A549 (cell line): ENCODE results near the gene IGFBP5. TPM values are rescaled to one million over a fixed set of nuclear protein-coding genes. Genes with fewer than 3 reads are reported as not detected.

Source experiments
- ATAC-seq, 2 experiments: fragments of 200-7000 bp in 1 of 2; fragments of >200 bp in 1 of 2; cut with Nextera tagmentation in 1 of 2; cut with Tn5 transposase in 1 of 2; 3 replicates each; pipeline versions ENCODE4 v1.8.0 to v1.9.1; 2018 to 2020; ENCODE audit warnings: mild to moderate bottlenecking in 1 of 2, moderate library complexity in 1 of 2
- CTCF ChIA-PET: fragments of 300-600 bp; sonication (Branson Sonifier 250); formaldehyde crosslinking; extraction: SDS; loops from one replicate; lab custom pipeline; 2021; ENCODE audit warnings: antibody characterized with exemption, inconsistent platforms; lab: Yijun Ruan, JAX
- POLR2A ChIA-PET: fragments of 350-600 bp; formaldehyde crosslinking; extraction: SDS; loops from one replicate; lab custom pipeline; 2021; ENCODE audit warnings: antibody characterized with exemption, inconsistent platforms; lab: Yijun Ruan, JAX
- DNase-seq, 2 experiments: peaks; one replicate each; pipeline versions ENCODE4 v3.0.0 to v3.0.0-alpha.2; 2011 to 2016; ENCODE audit warnings: low read depth in 1 of 2, low spot score in 1 of 2
- FAIRE-seq: peaks from 2 replicates; lab custom pipeline; 2011; peaks lifted over from hg19 to GRCh38; lab: Jason Lieb, UNC
- H3K27ac ChIP-seq, 2 experiments: fragments of >200 bp; sonication (Bioruptor Twin); formaldehyde crosslinking; 3 replicates each; pipeline ENCODE4 v1.5.1; 2016 to 2017
- H3K4me1 ChIP-seq: fragments of >200 bp; sonication (Bioruptor Twin); formaldehyde crosslinking; 3 replicates; pipeline ENCODE4 v1.6.1; 2016
- H3K4me2 ChIP-seq: fragments of >200 bp; sonication (Bioruptor Twin); formaldehyde crosslinking; 3 replicates; pipeline ENCODE4 v1.6.1; 2016
- H3K4me3 ChIP-seq: fragments of >200 bp; sonication (Bioruptor Twin); formaldehyde crosslinking; 3 replicates; pipeline ENCODE4 v1.5.1; 2016
- H3K9me3 ChIP-seq: fragments of >200 bp; sonication (Bioruptor Twin); formaldehyde crosslinking; 3 replicates; pipeline ENCODE4 v1.6.1; 2016
- BHLHE40 ChIP-seq: IDR thresholded peaks from 2 replicates; pipeline ENCODE4 v1.6.1; 2012; ENCODE audit warnings: low read depth, low read length, inconsistent platforms
- CBX2 ChIP-seq: fragments of 200-600 bp; sonication (generic); IDR thresholded peaks from 2 replicates; pipeline ENCODE4 v1.6.1; 2016; ENCODE audit warnings: low read depth, mild to moderate bottlenecking, borderline replicate concordance
- CHD4 ChIP-seq: fragments of 200-600 bp; sonication (generic); IDR thresholded peaks from 2 replicates; pipeline ENCODE4 v1.6.1; 2016; ENCODE audit warnings: antibody characterized with exemption, mild to moderate bottlenecking, borderline replicate concordance
- ESRRA ChIP-seq: fragments of 150-350 bp; IDR thresholded peaks from 2 replicates; pipeline ENCODE4 v1.6.1; 2014; ENCODE audit warnings: mild to moderate bottlenecking, low read length, borderline replicate concordance
- GATA3 ChIP-seq: IDR thresholded peaks from 2 replicates; pipeline ENCODE4 v1.6.1; 2012; ENCODE audit warnings: borderline replicate concordance
- HOXB13 ChIP-seq: fragments of 250-450 bp; sonication (Bioruptor Pico); IDR thresholded peaks from 2 replicates; pipeline ENCODE4 v1.5.0; 2020; ENCODE audit warnings: low read depth, mild to moderate bottlenecking, moderate library complexity
- KDM5A ChIP-seq: fragments of 200-600 bp; sonication (generic); IDR thresholded peaks from 2 replicates; pipeline ENCODE4 v1.6.1; 2016; ENCODE audit warnings: antibody characterized with exemption, mild to moderate bottlenecking
- MYC ChIP-seq: IDR thresholded peaks from 2 replicates; pipeline ENCODE4 v1.6.1; 2012; ENCODE audit warnings: mild to moderate bottlenecking, inconsistent platforms, low read length, improper control_type of control experiment, borderline replicate concordance
- PHF8 ChIP-seq: fragments of 200-600 bp; sonication (generic); IDR thresholded peaks from 2 replicates; pipeline ENCODE4 v1.6.1; 2016; ENCODE audit warnings: low read depth, mild to moderate bottlenecking, antibody characterized with exemption, moderate library complexity, borderline replicate concordance
- RAD21 ChIP-seq, 2 experiments: fragments of >200 bp in 1 of 2; sonication (Bioruptor Twin) in 1 of 2; formaldehyde crosslinking in 1 of 2; IDR thresholded peaks in 1 of 2; conservative IDR thresholded peaks in 1 of 2; 2 replicates in 1 of 2; 3 replicates in 1 of 2; pipeline ENCODE4 v1.6.1; 2012 to 2018; ENCODE audit warnings: inconsistent platforms in 1 of 2
- RARB ChIP-seq: fragments of 250-450 bp; sonication (Bioruptor Pico); IDR thresholded peaks from 2 replicates; pipeline ENCODE4 v1.8.0; 2021; ENCODE audit warnings: mild to moderate bottlenecking, moderate library complexity
- TFCP2L1 ChIP-seq: fragments of 250-450 bp; sonication (Bioruptor Pico); IDR thresholded peaks from 2 replicates; pipeline ENCODE4 v1.5.0; 2021; ENCODE audit warnings: mild to moderate bottlenecking
- ZC3H11A ChIP-seq: fragments of 450-650 bp; IDR thresholded peaks from 2 replicates; pipeline ENCODE4 v1.6.1; 2014; ENCODE audit warnings: antibody characterized with exemption, mild to moderate bottlenecking
- ZFP36 ChIP-seq: fragments of 450-650 bp; IDR thresholded peaks from 2 replicates; pipeline ENCODE4 v1.6.1; 2014; ENCODE audit warnings: borderline replicate concordance; ENCODE audit not compliant: partially characterized antibody
- ZNF302 ChIP-seq: fragments of 250-450 bp; sonication (Bioruptor Pico); IDR thresholded peaks from 2 replicates; pipeline ENCODE4 v1.9.0; 2021; ENCODE audit warnings: inconsistent platforms, mild to moderate bottlenecking, moderate library complexity
- ZSCAN20 ChIP-seq: fragments of 250-450 bp; sonication (Bioruptor Pico); IDR thresholded peaks from 2 replicates; pipeline ENCODE4 v1.8.0; 2022; ENCODE audit warnings: mild to moderate bottlenecking, moderate library complexity
- WGBS: methylation state at CpG from one replicate; pipeline ENCODE4 v1.1.6; 2017; ENCODE audit errors: missing lambda C conversion rate; 5-methylcytosine and 5-hydroxymethylcytosine counted together
- polyA plus RNA-seq, 4 experiments: library from polyadenylated mRNA; depleted of rRNA in 3 of 4; stranded (reverse); fragments of >200 nt; fragmentation: RNase III in 1 of 4; extraction: RNeasy Plus Mini Kit Qiagen cat#74134 plus additional on column Dnase treatment in 1 of 4; gene quantifications; 2 replicates in 3 of 4; 3 replicates in 1 of 4; pipeline ENCODE4 v1.2.3, GENCODE V29; 2011 to 2017
- TF ChIP-seq, protein P1 (sequence below): fragments of 150-350 bp; IDR thresholded peaks from 2 replicates; pipeline ENCODE4 v1.6.1; 2014; ENCODE audit warnings: low read depth, mild to moderate bottlenecking, low read length
- TF ChIP-seq, protein P2 (sequence below): fragments of >200 bp; sonication (Bioruptor Twin); formaldehyde crosslinking; IDR thresholded peaks from 3 replicates; pipeline ENCODE4 v1.5.1; 2016
- TF ChIP-seq, protein P3 (sequence below): IDR thresholded peaks from 2 replicates; pipeline ENCODE4 v1.6.1; 2012
- TF ChIP-seq, protein P4 (sequence below): IDR thresholded peaks from 2 replicates; pipeline ENCODE4 v1.6.1; 2012; ENCODE audit warnings: low read depth, borderline replicate concordance
- TF ChIP-seq, protein P5 (sequence below): fragments of 200-600 bp; sonication (generic); IDR thresholded peaks from 2 replicates; pipeline ENCODE4 v1.6.1; 2016; ENCODE audit warnings: antibody characterized with exemption, mild to moderate bottlenecking, moderate library complexity

The IGFBP5 gene
- polyA plus RNA-seq, 2 of the 4 experiments (the other 2 are of a cell fraction) = 0.23 to 0.97 TPM

DNA sequence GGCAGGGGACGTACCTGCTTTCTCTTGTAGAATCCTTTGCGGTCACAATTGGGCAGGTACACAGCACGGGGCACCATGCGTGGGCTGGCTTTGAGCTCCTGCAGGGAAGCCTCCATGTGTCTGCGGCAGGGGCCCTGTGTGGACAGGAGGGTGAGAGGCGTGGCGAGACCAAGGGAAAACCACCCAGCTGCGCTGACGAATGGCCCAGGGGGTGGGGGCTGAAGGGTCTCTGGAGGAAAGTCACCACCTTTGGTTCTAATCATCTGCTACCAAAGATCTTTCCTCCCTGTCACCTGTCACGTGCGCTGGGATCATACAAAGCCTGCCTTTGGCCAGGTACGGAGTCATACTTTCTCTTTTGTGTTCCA, 17.3 kb downstream of the IGFBP5 start (continued):
- no peak for TF ChIP-seq PHF8

DNA sequence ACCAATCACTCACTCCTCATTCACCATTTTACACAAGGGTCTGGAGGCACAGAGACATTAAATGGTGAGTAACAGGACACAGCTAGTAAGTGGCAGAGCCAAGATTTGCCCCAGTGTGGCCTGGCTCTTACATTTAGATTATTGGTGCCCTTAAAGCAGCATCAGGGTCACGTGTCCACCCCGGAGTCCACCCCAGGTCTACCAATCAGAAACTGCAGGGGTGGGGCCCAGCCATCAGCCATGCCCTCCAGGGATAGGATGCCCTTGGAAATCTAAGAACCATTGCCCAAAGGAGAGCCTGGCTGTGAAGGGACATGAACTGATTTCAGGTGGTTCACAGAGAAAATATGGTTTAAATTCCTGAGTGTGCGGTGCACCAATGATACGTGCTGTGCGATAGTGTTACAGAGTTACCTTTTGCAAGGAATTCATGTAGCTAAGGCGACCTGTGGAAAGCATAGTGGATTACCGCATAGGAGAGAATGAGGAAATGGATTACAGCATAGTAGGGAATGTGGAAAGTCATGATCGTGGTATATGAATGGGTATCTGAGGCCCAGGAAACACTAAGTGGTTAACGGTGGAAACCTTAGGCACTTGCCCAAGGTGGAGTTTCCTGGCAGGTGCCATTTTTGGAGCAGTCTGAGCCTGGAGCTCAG, 17.8 kb downstream of the IGFBP5 start:
- H3K4me2 ChIP-seq = no peak overlapping the region
- POLR2A ChIA-PET = no interaction called here
- no peak overlapping the region for H3K27ac ChIP-seq
- no peaks in the 10 kb centered on the region for H3K9me3 ChIP-seq
- DNase-seq (no peak), ATAC-seq (no peak), FAIRE-seq (no peak)
- CTCF ChIA-PET = interaction anchor here (1.3 to 5.6 kb wide), 2 partner anchors 11 to 1036 kb away, joined by 4 to 29 read pairs; no protein-coding TSS in a partner anchor
- TF ChIP-seq BHLHE40 = no peak
- TF ChIP-seq, protein P1, sequence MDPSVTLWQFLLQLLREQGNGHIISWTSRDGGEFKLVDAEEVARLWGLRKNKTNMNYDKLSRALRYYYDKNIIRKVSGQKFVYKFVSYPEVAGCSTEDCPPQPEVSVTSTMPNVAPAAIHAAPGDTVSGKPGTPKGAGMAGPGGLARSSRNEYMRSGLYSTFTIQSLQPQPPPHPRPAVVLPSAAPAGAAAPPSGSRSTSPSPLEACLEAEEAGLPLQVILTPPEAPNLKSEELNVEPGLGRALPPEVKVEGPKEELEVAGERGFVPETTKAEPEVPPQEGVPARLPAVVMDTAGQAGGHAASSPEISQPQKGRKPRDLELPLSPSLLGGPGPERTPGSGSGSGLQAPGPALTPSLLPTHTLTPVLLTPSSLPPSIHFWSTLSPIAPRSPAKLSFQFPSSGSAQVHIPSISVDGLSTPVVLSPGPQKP = no peak
- TF ChIP-seq RARB (CRISPR knock-in tag) = no peak
- TF ChIP-seq ESRRA = no peak
- TF ChIP-seq ZNF302 (CRISPR knock-in tag) = no peak
- TF ChIP-seq, protein P2, sequence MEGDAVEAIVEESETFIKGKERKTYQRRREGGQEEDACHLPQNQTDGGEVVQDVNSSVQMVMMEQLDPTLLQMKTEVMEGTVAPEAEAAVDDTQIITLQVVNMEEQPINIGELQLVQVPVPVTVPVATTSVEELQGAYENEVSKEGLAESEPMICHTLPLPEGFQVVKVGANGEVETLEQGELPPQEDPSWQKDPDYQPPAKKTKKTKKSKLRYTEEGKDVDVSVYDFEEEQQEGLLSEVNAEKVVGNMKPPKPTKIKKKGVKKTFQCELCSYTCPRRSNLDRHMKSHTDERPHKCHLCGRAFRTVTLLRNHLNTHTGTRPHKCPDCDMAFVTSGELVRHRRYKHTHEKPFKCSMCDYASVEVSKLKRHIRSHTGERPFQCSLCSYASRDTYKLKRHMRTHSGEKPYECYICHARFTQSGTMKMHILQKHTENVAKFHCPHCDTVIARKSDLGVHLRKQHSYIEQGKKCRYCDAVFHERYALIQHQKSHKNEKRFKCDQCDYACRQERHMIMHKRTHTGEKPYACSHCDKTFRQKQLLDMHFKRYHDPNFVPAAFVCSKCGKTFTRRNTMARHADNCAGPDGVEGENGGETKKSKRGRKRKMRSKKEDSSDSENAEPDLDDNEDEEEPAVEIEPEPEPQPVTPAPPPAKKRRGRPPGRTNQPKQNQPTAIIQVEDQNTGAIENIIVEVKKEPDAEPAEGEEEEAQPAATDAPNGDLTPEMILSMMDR = no peak
- TF ChIP-seq MYC = no peak
- TF ChIP-seq ZSCAN20 (CRISPR knock-in tag) = no peak
- TF ChIP-seq ZFP36 = no peak
- TF ChIP-seq KDM5A = no peak
- no peak for TF ChIP-seq CHD4
- TF ChIP-seq CBX2 = no peak
- TF ChIP-seq TFCP2L1 = no peak
- TF ChIP-seq RAD21 (conservative IDR thresholded peaks at IDR 0.05 in 1 of 2, IDR thresholded peaks at IDR 0.05 in 1 of 2) = no peak
- no peak for TF ChIP-seq ZC3H11A
- TF ChIP-seq HOXB13 (CRISPR knock-in tag) = no peak
- TF ChIP-seq, protein P3, sequence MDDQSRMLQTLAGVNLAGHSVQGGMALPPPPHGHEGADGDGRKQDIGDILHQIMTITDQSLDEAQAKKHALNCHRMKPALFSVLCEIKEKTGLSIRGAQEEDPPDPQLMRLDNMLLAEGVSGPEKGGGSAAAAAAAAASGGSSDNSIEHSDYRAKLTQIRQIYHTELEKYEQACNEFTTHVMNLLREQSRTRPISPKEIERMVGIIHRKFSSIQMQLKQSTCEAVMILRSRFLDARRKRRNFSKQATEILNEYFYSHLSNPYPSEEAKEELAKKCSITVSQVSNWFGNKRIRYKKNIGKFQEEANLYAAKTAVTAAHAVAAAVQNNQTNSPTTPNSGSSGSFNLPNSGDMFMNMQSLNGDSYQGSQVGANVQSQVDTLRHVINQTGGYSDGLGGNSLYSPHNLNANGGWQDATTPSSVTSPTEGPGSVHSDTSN = no peak
- TF ChIP-seq, protein P4, sequence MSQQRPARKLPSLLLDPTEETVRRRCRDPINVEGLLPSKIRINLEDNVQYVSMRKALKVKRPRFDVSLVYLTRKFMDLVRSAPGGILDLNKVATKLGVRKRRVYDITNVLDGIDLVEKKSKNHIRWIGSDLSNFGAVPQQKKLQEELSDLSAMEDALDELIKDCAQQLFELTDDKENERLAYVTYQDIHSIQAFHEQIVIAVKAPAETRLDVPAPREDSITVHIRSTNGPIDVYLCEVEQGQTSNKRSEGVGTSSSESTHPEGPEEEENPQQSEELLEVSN = no peak
- TF ChIP-seq, protein P5, sequence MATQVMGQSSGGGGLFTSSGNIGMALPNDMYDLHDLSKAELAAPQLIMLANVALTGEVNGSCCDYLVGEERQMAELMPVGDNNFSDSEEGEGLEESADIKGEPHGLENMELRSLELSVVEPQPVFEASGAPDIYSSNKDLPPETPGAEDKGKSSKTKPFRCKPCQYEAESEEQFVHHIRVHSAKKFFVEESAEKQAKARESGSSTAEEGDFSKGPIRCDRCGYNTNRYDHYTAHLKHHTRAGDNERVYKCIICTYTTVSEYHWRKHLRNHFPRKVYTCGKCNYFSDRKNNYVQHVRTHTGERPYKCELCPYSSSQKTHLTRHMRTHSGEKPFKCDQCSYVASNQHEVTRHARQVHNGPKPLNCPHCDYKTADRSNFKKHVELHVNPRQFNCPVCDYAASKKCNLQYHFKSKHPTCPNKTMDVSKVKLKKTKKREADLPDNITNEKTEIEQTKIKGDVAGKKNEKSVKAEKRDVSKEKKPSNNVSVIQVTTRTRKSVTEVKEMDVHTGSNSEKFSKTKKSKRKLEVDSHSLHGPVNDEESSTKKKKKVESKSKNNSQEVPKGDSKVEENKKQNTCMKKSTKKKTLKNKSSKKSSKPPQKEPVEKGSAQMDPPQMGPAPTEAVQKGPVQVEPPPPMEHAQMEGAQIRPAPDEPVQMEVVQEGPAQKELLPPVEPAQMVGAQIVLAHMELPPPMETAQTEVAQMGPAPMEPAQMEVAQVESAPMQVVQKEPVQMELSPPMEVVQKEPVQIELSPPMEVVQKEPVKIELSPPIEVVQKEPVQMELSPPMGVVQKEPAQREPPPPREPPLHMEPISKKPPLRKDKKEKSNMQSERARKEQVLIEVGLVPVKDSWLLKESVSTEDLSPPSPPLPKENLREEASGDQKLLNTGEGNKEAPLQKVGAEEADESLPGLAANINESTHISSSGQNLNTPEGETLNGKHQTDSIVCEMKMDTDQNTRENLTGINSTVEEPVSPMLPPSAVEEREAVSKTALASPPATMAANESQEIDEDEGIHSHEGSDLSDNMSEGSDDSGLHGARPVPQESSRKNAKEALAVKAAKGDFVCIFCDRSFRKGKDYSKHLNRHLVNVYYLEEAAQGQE = no peak
- TF ChIP-seq GATA3 = no peak
- WGBS = 83% methylated on average over 7 of the region's 9 CpGs
- peaks cover 5% of the 10 kb centered on the region; the same call in 1 of the 3 replicates for H3K4me1 ChIP-seq
- H3K4me3 ChIP-seq = no peak overlapping the region
